Measurements from ENCODE around the gene CYTH1. TPM values are rescaled to one million over a fixed set of nuclear protein-coding genes. Genes with fewer than 3 reads are reported as not detected.

The CYTH1 gene
- total RNA-seq, 2 experiments from 2014 or later: 521 to 525 TPM

DNA sequence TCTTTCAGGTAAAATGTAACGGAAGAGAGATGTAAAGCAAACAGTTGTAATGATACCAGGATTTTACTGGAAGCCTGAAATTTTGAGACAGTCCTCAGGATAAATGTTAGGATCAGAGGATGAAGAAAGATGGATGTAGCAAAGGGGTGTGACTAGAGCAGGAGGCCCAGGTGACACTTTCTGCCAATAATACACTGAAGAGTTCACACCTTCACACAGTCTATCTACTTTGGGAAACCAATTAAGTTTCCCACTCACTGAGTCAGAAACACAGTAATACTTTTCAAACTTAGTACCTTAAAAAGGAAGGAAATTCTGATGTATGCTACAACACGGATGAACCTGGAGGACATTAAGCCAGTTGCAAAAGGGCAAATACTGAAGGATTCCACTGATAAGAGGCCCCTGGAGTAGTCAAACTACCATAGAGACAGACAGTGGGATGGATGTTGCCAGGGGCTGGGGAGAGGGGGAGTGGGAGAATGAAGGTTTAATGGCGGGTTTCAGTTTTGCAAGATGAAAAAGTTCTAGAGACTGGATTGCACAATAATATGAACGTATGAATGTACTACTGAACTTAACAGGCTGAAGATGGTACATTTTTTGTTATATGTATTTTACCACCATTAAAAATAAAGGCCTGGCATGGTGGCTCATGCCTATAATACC, 62.3 kb downstream of the CYTH1 start:
- Histone ChIP-seq H3K4me3 (ENCODE audit: low read length) (no peak overlapping the region), H3K36me3 (ENCODE audit: insufficient read depth, low read length) (peaks cover 31% of the 10 kb centered on the region), H3K4me1 (ENCODE audit: insufficient read depth, low read length) (peaks cover 96% of the 10 kb centered on the region), H3K27ac (ENCODE audit: low read depth in 1 of 2, low read length in 2 of 2) (peak overlapping the region in 1 of 2 donors; percentile 23), H3K9me3 (ENCODE audit: control insufficient read depth in 1 of 2, insufficient read depth in 1 of 2, low read length in 2 of 2) (no peaks in the 10 kb centered on the region), H3K27me3 (ENCODE audit: control insufficient read depth in 1 of 2, insufficient read depth in 2 of 2, low read length in 2 of 2) (no peaks in the 10 kb centered on the region)
- Mint-ChIP-seq H3K4me1 (ENCODE audit: low read depth) (peaks cover 95% of the 10 kb centered on the region), H3K27ac (peak overlapping the region; percentile 76), H3K36me3 (ENCODE audit: low read depth) (peaks cover 38% of the 10 kb centered on the region), H3K27me3 (no peaks in the 10 kb centered on the region), H3K4me3 (peak overlapping the region; percentile 65), H3K9me3 (no peaks in the 10 kb centered on the region)
- no peak for ATAC-seq (ENCODE audit: poor library complexity)
- POLR2A ChIA-PET: interaction anchor here (1.0 to 2.0 kb wide), 2 partner anchors 10 to 17 kb away, joined by 3 to 11 read pairs; no protein-coding TSS in a partner anchor
- no peak for DNase-seq
- CTCF ChIA-PET: interaction anchor here (1.7 kb wide), 1 partner anchor 12 kb away, joined by 3 read pairs; no protein-coding TSS in a partner anchor
- intact Hi-C loops (cut with DNase I, micrococcal nuclease): loop anchor here in 1 of 2 experiments (2.0 to 5.0 kb wide), 2 partner anchors 17 to 38 kb away; no protein-coding TSS in a partner anchor
- TF ChIP-seq, protein P1, sequence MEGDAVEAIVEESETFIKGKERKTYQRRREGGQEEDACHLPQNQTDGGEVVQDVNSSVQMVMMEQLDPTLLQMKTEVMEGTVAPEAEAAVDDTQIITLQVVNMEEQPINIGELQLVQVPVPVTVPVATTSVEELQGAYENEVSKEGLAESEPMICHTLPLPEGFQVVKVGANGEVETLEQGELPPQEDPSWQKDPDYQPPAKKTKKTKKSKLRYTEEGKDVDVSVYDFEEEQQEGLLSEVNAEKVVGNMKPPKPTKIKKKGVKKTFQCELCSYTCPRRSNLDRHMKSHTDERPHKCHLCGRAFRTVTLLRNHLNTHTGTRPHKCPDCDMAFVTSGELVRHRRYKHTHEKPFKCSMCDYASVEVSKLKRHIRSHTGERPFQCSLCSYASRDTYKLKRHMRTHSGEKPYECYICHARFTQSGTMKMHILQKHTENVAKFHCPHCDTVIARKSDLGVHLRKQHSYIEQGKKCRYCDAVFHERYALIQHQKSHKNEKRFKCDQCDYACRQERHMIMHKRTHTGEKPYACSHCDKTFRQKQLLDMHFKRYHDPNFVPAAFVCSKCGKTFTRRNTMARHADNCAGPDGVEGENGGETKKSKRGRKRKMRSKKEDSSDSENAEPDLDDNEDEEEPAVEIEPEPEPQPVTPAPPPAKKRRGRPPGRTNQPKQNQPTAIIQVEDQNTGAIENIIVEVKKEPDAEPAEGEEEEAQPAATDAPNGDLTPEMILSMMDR (IDR thresholded peaks at IDR 0.05): no peak

DNA sequence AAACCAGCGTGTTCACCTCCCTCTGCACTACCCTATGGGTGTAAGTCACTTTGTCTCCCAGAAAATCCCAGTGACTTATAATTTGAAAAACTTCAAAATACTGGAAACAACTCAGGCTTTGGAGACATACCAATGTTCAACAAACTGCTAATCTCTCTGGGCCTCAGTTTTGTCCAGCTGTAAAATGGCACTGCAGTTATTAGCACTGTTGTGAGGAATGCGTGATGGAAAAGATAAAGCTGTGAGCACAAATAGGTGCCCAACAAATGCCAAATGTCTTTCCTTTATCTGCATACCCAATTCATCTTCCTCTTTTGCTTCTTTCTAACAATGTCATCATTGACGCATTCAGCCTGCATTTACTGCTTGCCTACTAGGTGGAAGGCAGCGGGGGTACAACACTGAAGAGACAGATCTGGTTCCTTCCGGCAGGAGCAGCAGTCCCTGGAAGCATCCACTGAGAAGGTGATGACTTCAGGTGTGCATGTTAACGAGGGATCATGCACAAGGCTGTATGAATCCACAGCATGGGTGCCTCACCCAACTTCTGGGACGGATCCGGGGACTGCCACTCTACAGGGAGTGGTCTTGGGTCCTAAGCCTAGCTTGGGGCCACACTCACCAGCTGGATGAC, 63.4 kb downstream of the CYTH1 start:
- DNase-seq: no peak
- peaks cover 23% of the 10 kb centered on the region for H3K36me3 ChIP-seq (ENCODE audit: insufficient read depth, low read length)
- no peaks in the 10 kb centered on the region for H3K9me3 ChIP-seq (ENCODE audit: control insufficient read depth in 1 of 2, insufficient read depth in 1 of 2, low read length in 2 of 2)
- H3K4me3 Mint-ChIP-seq: peak overlapping the region; percentile 65
- no peaks in the 10 kb centered on the region for H3K27me3 ChIP-seq (ENCODE audit: control insufficient read depth in 1 of 2, insufficient read depth in 2 of 2, low read length in 2 of 2)
- ATAC-seq (ENCODE audit: poor library complexity): peak; percentile 12
- CTCF ChIA-PET: interaction anchor here (1.7 kb wide), 1 partner anchor 10 kb away, joined by 3 read pairs; no protein-coding TSS in a partner anchor
- peak overlapping the region; percentile 76 for H3K27ac Mint-ChIP-seq
- H3K27me3 Mint-ChIP-seq: no peaks in the 10 kb centered on the region
- POLR2A ChIA-PET: interaction anchor here (1.0 to 2.0 kb wide), 4 partner anchors 9 to 40 kb away, joined by 3 to 11 read pairs (median 6); no protein-coding TSS in a partner anchor
- peaks cover 35% of the 10 kb centered on the region for H3K36me3 Mint-ChIP-seq (ENCODE audit: low read depth)
- peak overlapping the region; percentile 23 to 28 for H3K27ac ChIP-seq (ENCODE audit: low read depth in 1 of 2, low read length in 2 of 2)
- H3K4me1 ChIP-seq (ENCODE audit: insufficient read depth, low read length): peaks cover 95% of the 10 kb centered on the region
- peaks cover 94% of the 10 kb centered on the region for H3K4me1 Mint-ChIP-seq (ENCODE audit: low read depth)
- TF ChIP-seq, protein P1 (IDR thresholded peaks at IDR 0.05): no peak
- H3K4me3 ChIP-seq (ENCODE audit: low read length): no peak overlapping the region
- H3K9me3 Mint-ChIP-seq: no peaks in the 10 kb centered on the region
- intact Hi-C loops (cut with DNase I, micrococcal nuclease): loop anchor here in 1 of 2 experiments (2.0 to 5.0 kb wide), 2 partner anchors 18 to 39 kb away; no protein-coding TSS in a partner anchor

DNA sequence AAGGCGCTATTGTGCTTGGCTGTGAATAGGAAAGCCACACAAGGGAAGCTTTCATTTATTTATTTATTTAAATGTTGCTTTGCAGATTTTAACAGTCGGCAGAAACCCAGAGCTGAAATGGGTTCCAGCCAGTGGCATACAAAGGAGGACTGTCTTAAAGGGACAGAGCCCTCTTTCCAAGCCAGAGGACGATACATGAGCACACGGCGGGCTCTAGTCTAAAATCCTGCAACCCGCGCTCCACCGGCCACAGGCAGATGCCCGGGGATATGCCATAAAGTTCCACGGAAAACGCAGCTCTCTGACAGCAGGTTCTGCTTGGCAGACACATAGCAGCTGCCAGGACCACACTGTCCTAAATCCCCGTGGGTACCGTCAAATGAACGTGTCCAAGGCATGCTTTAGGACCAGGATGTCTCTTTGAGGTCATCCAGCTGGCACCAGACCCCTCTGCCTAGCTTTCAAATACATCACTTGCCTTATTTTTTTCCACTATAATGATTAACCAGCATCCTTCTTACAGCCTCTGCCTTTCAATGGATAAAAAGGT, 64.6 kb downstream of the CYTH1 start:
- no peak for ATAC-seq (ENCODE audit: poor library complexity)
- H3K27me3 Mint-ChIP-seq: no peaks in the 10 kb centered on the region
- peak overlapping the region; percentile 76 for H3K27ac Mint-ChIP-seq
- H3K4me3 Mint-ChIP-seq: peak overlapping the region; percentile 65
- peaks cover 11% of the 10 kb centered on the region for H3K36me3 ChIP-seq (ENCODE audit: insufficient read depth, low read length)
- peak overlapping the region; percentile 29 for H3K4me3 ChIP-seq (ENCODE audit: low read length)
- peaks cover 23% of the 10 kb centered on the region for H3K36me3 Mint-ChIP-seq (ENCODE audit: low read depth)
- no peaks in the 10 kb centered on the region for H3K9me3 ChIP-seq (ENCODE audit: control insufficient read depth in 1 of 2, insufficient read depth in 1 of 2, low read length in 2 of 2)
- no peak for DNase-seq
- peaks cover 90% of the 10 kb centered on the region for H3K4me1 ChIP-seq (ENCODE audit: insufficient read depth, low read length)
- no peaks in the 10 kb centered on the region for H3K9me3 Mint-ChIP-seq
- H3K27me3 ChIP-seq (ENCODE audit: control insufficient read depth in 1 of 2, insufficient read depth in 2 of 2, low read length in 2 of 2): no peaks in the 10 kb centered on the region
- TF ChIP-seq, protein P1 (IDR thresholded peaks at IDR 0.05): no peak
- peaks cover 93% of the 10 kb centered on the region for H3K4me1 Mint-ChIP-seq (ENCODE audit: low read depth)
- intact Hi-C loops (cut with DNase I, micrococcal nuclease): loop anchor here in 1 of 2 experiments (5.0 kb wide), 1 partner anchor 40 kb away; no protein-coding TSS in a partner anchor
- POLR2A ChIA-PET: interaction anchor here (1.2 to 2.9 kb wide), 7 partner anchors 8 to 41 kb away, joined by 3 to 14 read pairs (median 5); no protein-coding TSS in a partner anchor
- H3K27ac ChIP-seq (ENCODE audit: low read depth in 1 of 2, low read length in 2 of 2): peak overlapping the region in 1 of 2 donors; percentile 42
- CTCF ChIA-PET: interaction anchor here (1.0 to 1.4 kb wide), 4 partner anchors 9 to 82 kb away, joined by 3 to 5 read pairs (median 3); no protein-coding TSS in a partner anchor

All from CD4-positive, alpha-beta T cell (primary cell).